Measurements from ENCODE around the gene ATP4A.

ATP4A gene

GRCh38 chr19:35561436-35561835 is 2.0 kb downstream of the ATP4A start:
- no peak for DNase-seq (ENCODE audit: low read depth, low spot score)
- ChIA-PET POLR2A (no interaction called here), CTCF (interaction anchor here (5.9 kb wide), 1 partner anchor 13 kb away, joined by 44 read pairs; no protein-coding TSS in a partner anchor)
- TF ChIP-seq, protein P1, sequence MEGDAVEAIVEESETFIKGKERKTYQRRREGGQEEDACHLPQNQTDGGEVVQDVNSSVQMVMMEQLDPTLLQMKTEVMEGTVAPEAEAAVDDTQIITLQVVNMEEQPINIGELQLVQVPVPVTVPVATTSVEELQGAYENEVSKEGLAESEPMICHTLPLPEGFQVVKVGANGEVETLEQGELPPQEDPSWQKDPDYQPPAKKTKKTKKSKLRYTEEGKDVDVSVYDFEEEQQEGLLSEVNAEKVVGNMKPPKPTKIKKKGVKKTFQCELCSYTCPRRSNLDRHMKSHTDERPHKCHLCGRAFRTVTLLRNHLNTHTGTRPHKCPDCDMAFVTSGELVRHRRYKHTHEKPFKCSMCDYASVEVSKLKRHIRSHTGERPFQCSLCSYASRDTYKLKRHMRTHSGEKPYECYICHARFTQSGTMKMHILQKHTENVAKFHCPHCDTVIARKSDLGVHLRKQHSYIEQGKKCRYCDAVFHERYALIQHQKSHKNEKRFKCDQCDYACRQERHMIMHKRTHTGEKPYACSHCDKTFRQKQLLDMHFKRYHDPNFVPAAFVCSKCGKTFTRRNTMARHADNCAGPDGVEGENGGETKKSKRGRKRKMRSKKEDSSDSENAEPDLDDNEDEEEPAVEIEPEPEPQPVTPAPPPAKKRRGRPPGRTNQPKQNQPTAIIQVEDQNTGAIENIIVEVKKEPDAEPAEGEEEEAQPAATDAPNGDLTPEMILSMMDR (IDR thresholded peaks at IDR 0.05; ENCODE audit: insufficient read depth, low read length, missing control alignments): no peak
- no peak overlapping the region for H3K4me3 ChIP-seq (ENCODE audit: low read depth, low read length)

DNA sequence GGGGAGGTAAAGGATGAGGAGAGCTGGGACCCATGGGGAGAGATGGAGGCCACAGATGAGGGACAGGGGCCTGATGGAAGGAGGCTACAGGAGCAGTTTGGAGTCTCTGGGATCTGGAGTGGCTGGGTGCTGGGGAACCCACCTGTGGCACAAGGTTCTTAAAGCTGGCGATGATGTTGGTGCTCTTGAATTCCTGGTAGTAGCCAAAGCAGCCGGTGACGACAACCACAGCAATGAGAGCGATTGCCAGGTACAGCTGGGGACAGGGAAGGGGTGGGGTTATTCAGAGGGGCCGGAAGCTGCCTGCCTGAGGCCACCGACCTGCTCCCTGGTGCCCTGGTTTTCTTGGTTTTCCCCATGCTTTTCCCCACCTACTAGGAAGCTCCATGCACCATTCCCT is 2.8 kb downstream of the ATP4A start:
- TF ChIP-seq, protein P1 (IDR thresholded peaks at IDR 0.05; ENCODE audit: insufficient read depth, low read length, missing control alignments): no peak
- POLR2A ChIA-PET: interaction anchor here (0.5 kb wide), 1 partner anchor 1672 kb away, joined by 5 read pairs; no protein-coding TSS in a partner anchor
- CTCF ChIA-PET: interaction anchor here (5.9 kb wide), 1 partner anchor 12 kb away, joined by 44 read pairs; no protein-coding TSS in a partner anchor
- DNase-seq (ENCODE audit: low read depth, low spot score): no peak
- no peak overlapping the region for H3K4me3 ChIP-seq (ENCODE audit: low read depth, low read length)

DNA sequence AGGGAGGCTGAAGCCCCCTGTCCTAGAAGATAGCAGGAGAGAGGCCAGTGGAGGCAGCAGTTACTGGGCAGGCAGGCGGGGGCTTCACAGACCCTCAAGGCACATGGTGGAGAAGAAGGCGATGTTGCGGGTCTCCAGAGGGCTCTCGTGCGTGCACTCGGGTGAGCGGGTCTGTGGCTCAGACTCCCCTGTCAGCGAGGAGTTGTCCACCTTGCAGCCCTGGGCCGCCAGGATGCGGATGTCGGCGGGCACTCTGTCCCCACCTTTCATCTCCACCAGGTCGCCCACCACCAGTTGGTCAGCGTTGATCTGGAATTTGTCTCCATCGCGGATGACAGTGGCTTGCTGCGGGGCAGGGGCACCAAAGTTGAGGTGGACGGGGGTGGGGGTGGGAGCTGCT is 3.2 kb downstream of the ATP4A start:
- POLR2A ChIA-PET: interaction anchor here (0.5 kb wide), 1 partner anchor 1673 kb away, joined by 5 read pairs; no protein-coding TSS in a partner anchor
- CTCF ChIA-PET: interaction anchor here (5.9 kb wide), 1 partner anchor 12 kb away, joined by 44 read pairs; no protein-coding TSS in a partner anchor
- no peak overlapping the region for H3K4me3 ChIP-seq (ENCODE audit: low read depth, low read length)
- no peak for DNase-seq (ENCODE audit: low read depth, low spot score)
- TF ChIP-seq, protein P1 (IDR thresholded peaks at IDR 0.05; ENCODE audit: insufficient read depth, low read length, missing control alignments): no peak

GRCh38 chr19:35559781-35560180 is 3.7 kb downstream of the ATP4A start:
- POLR2A ChIA-PET: no interaction called here
- TF ChIP-seq, protein P1 (IDR thresholded peaks at IDR 0.05; ENCODE audit: insufficient read depth, low read length, missing control alignments): no peak
- no peak overlapping the region for H3K4me3 ChIP-seq (ENCODE audit: low read depth, low read length)
- no peak for DNase-seq (ENCODE audit: low read depth, low spot score)
- CTCF ChIA-PET: interaction anchor here (0.8 to 5.9 kb wide), 2 partner anchors 11 to 21 kb away, joined by 3 to 44 read pairs; no protein-coding TSS in a partner anchor

GRCh38 chr19:35559281-35559659 is 4.2 kb downstream of the ATP4A start:
- ChIA-PET POLR2A (no interaction called here), CTCF (interaction anchor here (0.8 to 5.9 kb wide), 2 partner anchors 11 to 22 kb away, joined by 3 to 44 read pairs; no protein-coding TSS in a partner anchor)
- H3K4me3 ChIP-seq (ENCODE audit: low read depth, low read length): no peak overlapping the region
- TF ChIP-seq, protein P1 (IDR thresholded peaks at IDR 0.05; ENCODE audit: insufficient read depth, low read length, missing control alignments): no peak
- no peak for DNase-seq (ENCODE audit: low read depth, low spot score)

DNA sequence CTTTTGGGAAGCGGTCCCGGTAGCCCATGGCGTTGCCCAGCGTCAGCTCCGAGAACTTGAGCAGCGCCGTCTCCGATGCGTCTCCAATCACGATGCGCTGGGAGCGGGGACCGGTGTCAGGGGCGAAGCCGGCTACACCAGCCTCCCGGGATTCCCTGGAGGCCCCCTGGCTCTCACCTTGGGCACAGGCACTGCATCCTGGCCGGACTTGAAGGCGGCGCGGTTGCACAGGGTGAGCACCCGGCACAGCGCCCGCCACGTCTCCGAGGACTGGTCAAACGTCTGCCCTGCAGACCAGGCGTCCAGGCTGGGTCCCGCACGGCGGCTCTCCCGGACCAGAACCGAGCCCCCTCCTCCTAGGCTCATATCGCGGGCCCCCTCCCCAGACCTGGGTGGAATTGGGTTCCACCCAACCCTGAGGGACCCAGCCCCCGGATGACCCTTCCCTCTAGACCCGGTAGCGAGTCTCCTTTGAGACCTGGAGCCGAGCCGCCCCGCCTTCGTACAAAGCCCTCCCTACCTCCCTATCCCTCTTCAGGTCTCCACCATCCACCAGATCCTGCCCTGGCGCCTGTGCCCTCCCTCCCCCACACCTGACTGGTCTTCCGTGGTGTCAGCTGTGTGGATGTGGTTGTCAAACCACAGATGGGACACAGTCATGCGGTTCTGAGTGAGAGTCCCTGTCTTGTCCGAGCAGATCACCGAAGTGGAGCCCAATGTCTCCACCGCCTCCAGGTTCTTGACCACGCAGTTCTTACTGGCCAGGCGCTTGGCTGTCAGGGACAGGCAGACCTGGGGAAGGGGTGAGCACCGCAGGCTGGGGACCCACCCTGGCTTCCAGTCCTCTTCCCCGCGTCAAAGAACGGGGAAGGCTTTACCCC is 4.8 kb downstream of the ATP4A start:
- CTCF ChIA-PET: interaction anchor here (5.9 kb wide), 1 partner anchor 10 kb away, joined by 44 read pairs; no protein-coding TSS in a partner anchor
- DNase-seq (ENCODE audit: low read depth, low spot score): no peak
- no peak overlapping the region for H3K4me3 ChIP-seq (ENCODE audit: low read depth, low read length)
- TF ChIP-seq, protein P1 (IDR thresholded peaks at IDR 0.05; ENCODE audit: insufficient read depth, low read length, missing control alignments): no peak
- POLR2A ChIA-PET: no interaction called here
